Keratinocyte (primary cell): Measurements from ENCODE around the gene ATP2C1. TPM values are rescaled to one million over a fixed set of nuclear protein-coding genes. Genes with fewer than 3 reads are reported as not detected.

Experiments used
- DNase-seq: peaks from one replicate; pipeline ENCODE4 v3.0.0-alpha.2; 2011; ENCODE audit warnings: low read depth, missing footprints, low spot score
- FAIRE-seq: peaks from 2 replicates; lab custom pipeline; 2011; peaks lifted over from hg19 to GRCh38; lab: Jason Lieb, UNC
- H2AFZ ChIP-seq: 2 replicates; pipeline ENCODE4 v1.6.0; 2012; ENCODE audit warnings: low read length, control low read depth, inconsistent platforms; ENCODE audit not compliant: control insufficient read depth
- H3K27ac ChIP-seq: 2 replicates; pipeline ENCODE4 v1.5.1; 2011; ENCODE audit warnings: low read length; ENCODE audit not compliant: control insufficient read depth, insufficient read depth
- H3K27me3 ChIP-seq: 3 replicates; pipeline ENCODE4 v1.6.0; 2011; ENCODE audit warnings: low read length; ENCODE audit not compliant: control insufficient read depth, insufficient read depth; ENCODE audit errors: extremely low read depth
- H3K36me3 ChIP-seq, 2 experiments: 2 replicates in 1 of 2; 3 replicates in 1 of 2; pipeline ENCODE4 v1.5.1; 2011; ENCODE audit warnings: low read length in 2 of 2, mild to moderate bottlenecking in 1 of 2; ENCODE audit not compliant: control insufficient read depth in 2 of 2, insufficient read depth in 2 of 2; ENCODE audit errors: extremely low read depth in 1 of 2
- H3K4me1 ChIP-seq: 3 replicates; pipeline ENCODE4 v1.5.1; 2011; ENCODE audit warnings: low read length; ENCODE audit not compliant: control insufficient read depth, insufficient read depth; ENCODE audit errors: extremely low read depth
- H3K4me2 ChIP-seq: 3 replicates; pipeline ENCODE4 v1.6.0; 2011; ENCODE audit warnings: low read depth, low read length; ENCODE audit not compliant: control insufficient read depth, insufficient read depth; ENCODE audit errors: extremely low read depth
- H3K4me3 ChIP-seq, 3 experiments: fragments of 200-600 bp in 1 of 3; sonication (generic) in 1 of 3; 2 replicates in 2 of 3; 3 replicates in 1 of 3; pipeline ENCODE4 v1.5.1; 2011 to 2016; ENCODE audit warnings: low read length in 3 of 3, mild to moderate bottlenecking in 3 of 3, control low read depth in 2 of 3, inconsistent platforms in 1 of 3, low read depth in 1 of 3, mixed read lengths in 1 of 3, mixed run types in 1 of 3, moderate library complexity in 1 of 3; ENCODE audit not compliant: control insufficient read depth in 2 of 3, insufficient read depth in 2 of 3; ENCODE audit errors: extremely low read depth in 1 of 3
- H3K79me2 ChIP-seq: 2 replicates; pipeline ENCODE4 v1.6.0; 2012; ENCODE audit warnings: low read length; ENCODE audit not compliant: control insufficient read depth, insufficient read depth
- H3K9ac ChIP-seq: 3 replicates; pipeline ENCODE4 v1.6.0; 2011; ENCODE audit warnings: low read length; ENCODE audit not compliant: control insufficient read depth, insufficient read depth; ENCODE audit errors: extremely low read depth
- H3K9me1 ChIP-seq: 3 replicates; pipeline ENCODE4 v1.6.0; 2011; ENCODE audit warnings: low read length; ENCODE audit not compliant: control insufficient read depth, insufficient read depth; ENCODE audit errors: extremely low read depth
- H3K9me3 ChIP-seq: 2 replicates; pipeline ENCODE4 v1.5.1; 2012; ENCODE audit warnings: low read depth, low read length; ENCODE audit not compliant: control insufficient read depth
- H4K20me1 ChIP-seq: 3 replicates; pipeline ENCODE4 v1.6.0; 2011; ENCODE audit warnings: low read length; ENCODE audit not compliant: control insufficient read depth, insufficient read depth; ENCODE audit errors: extremely low read depth
- EZH2 ChIP-seq: IDR thresholded peaks from one replicate; pipeline ENCODE4 v1.6.1; 2012; ENCODE audit warnings: inconsistent platforms, mild to moderate bottlenecking, low read length, moderate library complexity
- dilution Hi-C: fragments of 300-500 bp; cut with MboI; formaldehyde crosslinking; loops from one replicate; pipeline ENCODE4 v1.7.0; 2020; ENCODE audit warnings: low sequenced_read_pairs; ENCODE audit not compliant: extremely low pct_ligation_motif_present
- polyA plus RNA-seq, 5 experiments: library from polyadenylated mRNA; depleted of rRNA in 3 of 5; stranded (reverse) in 3 of 5; stranded (forward) in 1 of 5; unstranded in 1 of 5; fragments of >200 nt; gene quantifications; 1 replicate in 1 of 5; 2 replicates in 3 of 5; 3 replicates in 1 of 5; pipeline versions ENCODE4 v1.2.1 to v1.2.3, GENCODE V29; 2011 to 2012; ENCODE audit warnings: missing spikeins in 2 of 5, low read depth in 1 of 5, low replicate concordance in 1 of 5
- TF ChIP-seq, protein P1 (sequence below), 3 experiments: IDR thresholded peaks in 1 of 3; conservative IDR thresholded peaks in 1 of 3; optimal IDR thresholded peaks in 1 of 3; 2 replicates in 2 of 3; 3 replicates in 1 of 3; pipeline versions ENCODE3 to v1.5.1; 2011; ENCODE audit warnings: low read length in 3 of 3, mild to moderate bottlenecking in 3 of 3, moderate library complexity in 2 of 3, control low read depth in 1 of 3, inconsistent platforms in 1 of 3; ENCODE audit not compliant: insufficient read depth in 2 of 3; ENCODE audit errors: extremely low read depth in 1 of 3

The ATP2C1 gene
- polyA plus RNA-seq, 1 donor (not counting 4 experiments of a cell fraction or from before 2014, with no cell fraction given), result 141 TPM

DNA sequence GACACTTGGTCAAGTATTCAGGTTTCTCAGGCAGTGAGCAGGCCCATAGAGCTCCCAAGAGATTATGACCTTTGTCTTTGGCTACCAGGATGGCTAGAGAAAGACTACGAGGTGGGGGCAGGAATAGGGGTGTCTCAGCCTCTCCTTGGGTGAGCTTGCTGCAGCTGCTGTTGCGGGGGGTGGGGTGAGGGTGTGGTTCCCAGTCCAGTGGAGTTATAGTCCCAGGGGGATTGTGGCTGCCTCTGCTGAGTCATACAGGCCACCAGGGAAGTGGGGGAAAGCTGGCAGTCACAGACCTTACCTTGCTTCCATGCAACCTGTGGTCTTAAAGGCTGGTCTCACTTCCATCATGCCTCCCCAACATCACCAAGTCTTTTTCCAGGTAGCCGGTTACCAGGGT, 31.7 kb downstream of the ATP2C1 start:
- no peaks in the 10 kb centered on the region for H4K20me1 ChIP-seq
- H3K27me3 ChIP-seq, result no peaks in the 10 kb centered on the region
- peaks cover 3% of the 10 kb centered on the region for H3K9me3 ChIP-seq
- no peak overlapping the region for H3K4me2 ChIP-seq
- H3K79me2 ChIP-seq, result peaks cover 90% of the 10 kb centered on the region
- H3K9ac ChIP-seq, result no peak overlapping the region
- no peak overlapping the region for H3K4me3 ChIP-seq
- no peaks in the 10 kb centered on the region for H3K36me3 ChIP-seq
- H3K27ac ChIP-seq, result no peak overlapping the region
- dilution Hi-C loops, result no loop called here
- no peak overlapping the region for H2AFZ ChIP-seq
- H3K9me1 ChIP-seq, result no peaks in the 10 kb centered on the region
- H3K4me1 ChIP-seq, result no peaks in the 10 kb centered on the region
- FAIRE-seq, result no peak
- TF ChIP-seq, protein P1, sequence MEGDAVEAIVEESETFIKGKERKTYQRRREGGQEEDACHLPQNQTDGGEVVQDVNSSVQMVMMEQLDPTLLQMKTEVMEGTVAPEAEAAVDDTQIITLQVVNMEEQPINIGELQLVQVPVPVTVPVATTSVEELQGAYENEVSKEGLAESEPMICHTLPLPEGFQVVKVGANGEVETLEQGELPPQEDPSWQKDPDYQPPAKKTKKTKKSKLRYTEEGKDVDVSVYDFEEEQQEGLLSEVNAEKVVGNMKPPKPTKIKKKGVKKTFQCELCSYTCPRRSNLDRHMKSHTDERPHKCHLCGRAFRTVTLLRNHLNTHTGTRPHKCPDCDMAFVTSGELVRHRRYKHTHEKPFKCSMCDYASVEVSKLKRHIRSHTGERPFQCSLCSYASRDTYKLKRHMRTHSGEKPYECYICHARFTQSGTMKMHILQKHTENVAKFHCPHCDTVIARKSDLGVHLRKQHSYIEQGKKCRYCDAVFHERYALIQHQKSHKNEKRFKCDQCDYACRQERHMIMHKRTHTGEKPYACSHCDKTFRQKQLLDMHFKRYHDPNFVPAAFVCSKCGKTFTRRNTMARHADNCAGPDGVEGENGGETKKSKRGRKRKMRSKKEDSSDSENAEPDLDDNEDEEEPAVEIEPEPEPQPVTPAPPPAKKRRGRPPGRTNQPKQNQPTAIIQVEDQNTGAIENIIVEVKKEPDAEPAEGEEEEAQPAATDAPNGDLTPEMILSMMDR (optimal IDR thresholded peaks at IDR 0.05 in 1 of 3, IDR thresholded peaks at IDR 0.05 in 1 of 3, conservative IDR thresholded peaks at IDR 0.05 in 1 of 3; ENCODE audit: extremely low read depth in 1 of 3, insufficient read depth in 2 of 3, low read length in 3 of 3), result no peak
- no peak for TF ChIP-seq EZH2
- DNase-seq, result no peak

DNA sequence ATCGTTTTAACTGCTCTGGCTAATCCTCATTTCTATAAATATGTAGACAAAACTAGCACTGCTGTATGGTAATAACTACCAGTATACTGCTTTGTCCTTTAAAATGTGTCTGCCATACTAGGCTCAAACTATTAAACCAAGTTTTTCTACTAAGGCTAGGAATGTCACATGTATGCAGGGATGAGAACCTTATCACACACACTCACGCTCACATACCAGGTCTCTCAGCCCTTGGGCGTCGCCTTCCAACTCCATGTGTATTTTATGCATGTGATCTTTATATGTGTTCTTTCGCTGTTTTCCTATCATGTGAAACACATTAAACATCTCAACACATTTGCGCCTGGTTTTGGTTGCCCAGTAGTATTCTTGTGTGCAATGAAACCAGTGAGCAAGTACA, 32.6 kb downstream of the ATP2C1 start:
- no peak overlapping the region for H3K9ac ChIP-seq
- H3K79me2 ChIP-seq, result peaks cover 84% of the 10 kb centered on the region
- FAIRE-seq, result no peak

More for the DNA sequence above, 32.6 kb downstream of the ATP2C1 start:
- H3K9me1 ChIP-seq, result no peaks in the 10 kb centered on the region
- peaks cover 3% of the 10 kb centered on the region for H3K9me3 ChIP-seq
- dilution Hi-C loops, result no loop called here
- no peaks in the 10 kb centered on the region for H3K27me3 ChIP-seq
- no peaks in the 10 kb centered on the region for H4K20me1 ChIP-seq
- H3K27ac ChIP-seq, result no peak overlapping the region
- TF ChIP-seq, protein P1 (optimal IDR thresholded peaks at IDR 0.05 in 1 of 3, IDR thresholded peaks at IDR 0.05 in 1 of 3, conservative IDR thresholded peaks at IDR 0.05 in 1 of 3; ENCODE audit: extremely low read depth in 1 of 3, insufficient read depth in 2 of 3, low read length in 3 of 3), result no peak
- no peak for TF ChIP-seq EZH2
- no peak overlapping the region for H3K4me3 ChIP-seq
- DNase-seq, result no peak
- no peak overlapping the region for H3K4me2 ChIP-seq
- no peaks in the 10 kb centered on the region for H3K36me3 ChIP-seq
- no peaks in the 10 kb centered on the region for H3K4me1 ChIP-seq
- no peak overlapping the region for H2AFZ ChIP-seq
